K562 (cell line): ENCODE results near the gene OR4K5. TPM values are rescaled to one million over a fixed set of nuclear protein-coding genes. Genes with fewer than 3 reads are reported as not detected.

Experiments used
- ATAC-seq: fragments of 200-7000 bp; cut with Tn5 transposase; 3 replicates; pipeline ENCODE4 v1.9.1; 2020; ENCODE audit warnings: moderate library complexity
- BruUV-seq: library from RNA; stranded (reverse); fragments of 400-500 nt; replicated peaks from 2 replicates; lab custom pipeline; 2021; lab: Mats Ljungman, UMichigan
- CTCF ChIA-PET: fragments of 300-600 bp; formaldehyde crosslinking; extraction: SDS; loops from one replicate; lab custom pipeline; 2021; ENCODE audit warnings: low intra/inter-chr PET ratio; lab: Yijun Ruan, JAX
- POLR2A ChIA-PET: fragments of 300-600, 350-650 bp; sonication (Branson Sonifier 250); formaldehyde crosslinking; extraction: SDS; loops from one replicate; lab custom pipeline; 2021; ENCODE audit warnings: antibody characterized with exemption, inconsistent platforms; lab: Yijun Ruan, JAX
- DNase-seq, 4 experiments: peaks; one replicate each; pipeline versions ENCODE4 v3.0.0 to v3.0.0-alpha.2; 2011 to 2018; ENCODE audit warnings: low spot score in 3 of 4, mixed read lengths in 3 of 4; ENCODE audit errors: extremely low read depth in 1 of 4
- FAIRE-seq: peaks from 2 replicates; lab custom pipeline; 2011; peaks lifted over from hg19 to GRCh38; lab: Jason Lieb, UNC
- H2AFZ ChIP-seq: 2 replicates; pipeline ENCODE4 v1.6.0; 2011; ENCODE audit warnings: low read depth, low read length, control low read depth, inconsistent platforms
- H3K27ac ChIP-seq: fragments of 200-600 bp; 3 replicates; pipeline ENCODE4 v1.8.0; 2011; ENCODE audit warnings: low read depth, mild to moderate bottlenecking, control low read depth, inconsistent platforms, low read length, moderate library complexity, mixed read lengths; ENCODE audit errors: extremely low read depth
- H3K27me3 ChIP-seq, 2 experiments: fragments of 300-600 bp in 1 of 2; 2 replicates in 1 of 2; 3 replicates in 1 of 2; pipeline versions ENCODE4 v1.6.0 to v1.8.0; 2011; ENCODE audit warnings: inconsistent platforms in 2 of 2, low read length in 2 of 2, mild to moderate bottlenecking in 1 of 2, mixed read lengths in 1 of 2, moderate library complexity in 1 of 2; ENCODE audit not compliant: control insufficient read depth in 2 of 2, insufficient read depth in 2 of 2
- H3K36me3 ChIP-seq: fragments of 300-600 bp; 3 replicates; pipeline ENCODE4 v1.8.0; 2011; ENCODE audit warnings: mild to moderate bottlenecking, low read length, inconsistent platforms; ENCODE audit not compliant: control insufficient read depth, insufficient read depth
- H3K4me1 ChIP-seq, 2 experiments: fragments of 200-600 bp in 1 of 2; replicated peaks in 1 of 2; 2 replicates in 1 of 2; 3 replicates in 1 of 2; pipeline versions ENCODE4 v1.5.1 to v1.8.0; 2011; ENCODE audit warnings: inconsistent platforms in 2 of 2, low read length in 2 of 2, mild to moderate bottlenecking in 1 of 2, mixed read lengths in 1 of 2, moderate library complexity in 1 of 2; ENCODE audit not compliant: control insufficient read depth in 2 of 2, insufficient read depth in 2 of 2
- H3K4me2 ChIP-seq: 2 replicates; pipeline ENCODE4 v1.6.1; 2011; ENCODE audit warnings: low read length, control low read depth, inconsistent platforms, mixed read lengths; ENCODE audit not compliant: insufficient read depth
- H3K4me3 ChIP-seq: fragments of 200-600 bp; sonication (generic), shearing (Covaris generic); 2 replicates; pipeline ENCODE4 v1.5.1; 2016; ENCODE audit warnings: control low read depth, inconsistent platforms
- H3K79me2 ChIP-seq: fragments of 200-600 bp; 3 replicates; pipeline ENCODE4 v1.8.0; 2011; ENCODE audit warnings: low read length, inconsistent platforms; ENCODE audit not compliant: control insufficient read depth, insufficient read depth
- H3K9ac ChIP-seq, 2 experiments: 2 replicates each; pipeline versions ENCODE4 v1.6.0 to v1.6.1; 2011; ENCODE audit warnings: low read depth in 2 of 2, low read length in 2 of 2, control low read depth in 1 of 2, inconsistent platforms in 1 of 2, mild to moderate bottlenecking in 1 of 2, mixed read lengths in 1 of 2; ENCODE audit not compliant: insufficient read depth in 1 of 2
- H3K9me1 ChIP-seq: one replicate; pipeline ENCODE4 v1.6.0; 2011; ENCODE audit warnings: inconsistent platforms, mild to moderate bottlenecking, low read length, moderate library complexity; ENCODE audit not compliant: control insufficient read depth, insufficient read depth
- H3K9me3 ChIP-seq: replicated peaks from 2 replicates; pipeline ENCODE4 v1.5.1; 2011; ENCODE audit warnings: low read depth, low read length, inconsistent platforms; ENCODE audit not compliant: control insufficient read depth, insufficient read depth
- H4K20me1 ChIP-seq: replicated peaks from 2 replicates; pipeline ENCODE4 v1.6.1; 2011; ENCODE audit warnings: low read length, inconsistent platforms, mixed read lengths; ENCODE audit not compliant: control insufficient read depth, insufficient read depth
- CBFA2T2 ChIP-seq: fragments of 450-650 bp; conservative IDR thresholded peaks from 2 replicates; pipeline ENCODE4 v1.6.1; 2017; ENCODE audit warnings: mild to moderate bottlenecking
- DLX4 ChIP-seq: fragments of 250-450 bp; sonication (Bioruptor Pico); IDR thresholded peaks from 2 replicates; pipeline ENCODE4 v1.6.1; 2021; ENCODE audit warnings: mild to moderate bottlenecking
- EZH2 ChIP-seq: IDR thresholded peaks from 2 replicates; pipeline ENCODE4 v1.6.1; 2012; ENCODE audit warnings: low read depth, mild to moderate bottlenecking, inconsistent platforms, low read length, borderline replicate concordance
- FOXM1 ChIP-seq, 2 experiments: fragments of 450-650 bp in 1 of 2; sonication (generic) in 1 of 2; formaldehyde crosslinking in 1 of 2; IDR thresholded peaks; 2 replicates each; pipeline versions ENCODE4 v1.6.1 to v1.9.0; 2017 to 2022; ENCODE audit warnings: low read depth in 2 of 2, mild to moderate bottlenecking in 2 of 2, missing genetic modification reagents in 1 of 2, moderate library complexity in 1 of 2
- GABPB2 ChIP-seq: fragments of 250-450 bp; sonication (Bioruptor Pico); conservative IDR thresholded peaks from 2 replicates; pipeline ENCODE4 v1.5.1; 2021; ENCODE audit warnings: mild to moderate bottlenecking
- GTF2A2 ChIP-seq: IDR thresholded peaks from 2 replicates; pipeline ENCODE4 v1.6.1; 2016; ENCODE audit warnings: mild to moderate bottlenecking, missing genetic modification characterization, missing compliant biosample characterization
- JUND ChIP-seq, 2 experiments: IDR thresholded peaks; 2 replicates in 1 of 2; 3 replicates in 1 of 2; pipeline ENCODE4 v1.6.1; 2011; ENCODE audit warnings: borderline replicate concordance in 2 of 2, low read depth in 2 of 2, low read length in 2 of 2, improper control_type of control experiment in 1 of 2, missing biosample characterization in 1 of 2, missing genetic modification characterization in 1 of 2, missing genetic modification reagents in 1 of 2
- MNT ChIP-seq, 2 experiments: fragments of 450-650 bp; conservative IDR thresholded peaks; 2 replicates each; pipeline ENCODE4 v1.6.1; 2017; ENCODE audit warnings: mild to moderate bottlenecking in 2 of 2, moderate library complexity in 2 of 2
- NCOA2 ChIP-seq, 2 experiments: fragments of 450-650 bp; IDR thresholded peaks; 2 replicates each; pipeline ENCODE4 v1.6.1; 2018; ENCODE audit warnings: mild to moderate bottlenecking in 2 of 2, moderate library complexity in 1 of 2; ENCODE audit not compliant: partially characterized antibody in 2 of 2
- PKNOX1 ChIP-seq: fragments of 450-650 bp; IDR thresholded peaks from 2 replicates; pipeline ENCODE4 v1.6.1; 2016
- PYGO2 ChIP-seq: fragments of 450-650 bp; IDR thresholded peaks from 2 replicates; pipeline ENCODE4 v1.6.1; 2016; ENCODE audit warnings: mild to moderate bottlenecking, missing genetic modification characterization, moderate library complexity, missing compliant biosample characterization
- RBFOX2 ChIP-seq: fragments of 200-400 bp; formaldehyde crosslinking; IDR thresholded peaks from 2 replicates; pipeline ENCODE4 v1.6.1; 2017; ENCODE audit warnings: low read depth, mild to moderate bottlenecking, low read length, moderate library complexity
- ZNF217 ChIP-seq: sonication (generic); formaldehyde crosslinking; IDR thresholded peaks from 2 replicates; pipeline ENCODE4 v1.8.0; 2022; ENCODE audit warnings: mild to moderate bottlenecking, missing genetic modification reagents
- ZNF518B ChIP-seq: fragments of 250-450 bp; sonication (Bioruptor Pico); IDR thresholded peaks from 2 replicates; pipeline ENCODE4 v1.5.0; 2021; ENCODE audit warnings: mild to moderate bottlenecking, moderate library complexity
- WGBS: fragments of 100-300 bp; shearing (Covaris generic); methylation state at CpG from one replicate; pipeline ENCODE4 v1.1.6; 2016; ENCODE audit warnings: low coverage, mixed read lengths; ENCODE audit not compliant: insufficient coverage; ENCODE audit errors: missing lambda C conversion rate; 5-methylcytosine and 5-hydroxymethylcytosine counted together
- in situ Hi-C: fragments of 300-500 bp; cut with MboI; formaldehyde crosslinking; loops from 4 replicates; pipeline ENCODE4 v1.15.0; 2018; ENCODE audit warnings: inconsistent platforms, mixed read lengths
- intact Hi-C: fragments of 100-400 bp; cut with micrococcal nuclease; formaldehyde crosslinking; loops from 2 replicates; pipeline ENCODE4 v1.14.2; 2022
- polyA plus RNA-seq, 8 experiments: library from polyadenylated mRNA; depleted of rRNA in 4 of 8; stranded (reverse) in 5 of 8; unstranded in 3 of 8; fragments of >200 nt; fragmentation: Nextera tagmentation in 2 of 8; fragmentation: Illumina TruSeq in 1 of 8; extraction: Ambion mirVana in 2 of 8; extraction: Trizol in 1 of 8; gene quantifications; 2 replicates each; pipeline versions ENCODE4 v1.2.1 to v1.2.3, GENCODE V29; 2011 to 2014; ENCODE audit warnings: inconsistent platforms in 1 of 8, missing spikeins in 1 of 8
- total RNA-seq, 7 experiments: library from RNA; depleted of rRNA in 6 of 7; stranded (reverse); fragments of >200 nt in 6 of 7; fragmentation: Illumina TruSeq in 2 of 7; extraction: Trizol in 2 of 7; gene quantifications; 2 replicates each; pipeline versions ENCODE4 v1.2.1 to v1.2.3, GENCODE V29; 2011 to 2021; ENCODE audit warnings: low replicate concordance in 1 of 7

Gene OR4K5
- total and polyA plus RNA-seq, 9 of the 15 experiments (the other 6 are each of a cell fraction or from before 2014, with no cell fraction given): not detected

- no peaks in the 10 kb centered on the region for H3K27me3 ChIP-seq
- no peaks in the 10 kb centered on the region for H3K9me3 ChIP-seq
- WGBS: 11% methylated on average over 6 of the region's 6 CpGs
- H4K20me1 ChIP-seq: no peaks in the 10 kb centered on the region
- peak overlapping the region; percentile 15 for H3K4me3 ChIP-seq
- H2AFZ ChIP-seq: peak overlapping the region; percentile 79
- no peaks in the 10 kb centered on the region for H3K9me1 ChIP-seq
- intact Hi-C loops: loop anchor here (10.0 kb wide), 1 partner anchor 68 kb away; the partner anchor contains the start of gene OR4N2
- CTCF ChIA-PET: no interaction called here
- BruUV-seq: no TSS peak
- DNase-seq (no peak), FAIRE-seq (peak; percentile 42), ATAC-seq (peak; percentile 40; the same call in 1 of the 3 replicates)
- no peak overlapping the region for H3K27ac ChIP-seq
- no peaks in the 10 kb centered on the region for H3K4me1 ChIP-seq
- H3K4me2 ChIP-seq: peak overlapping the region; percentile 7
- in situ Hi-C loops: no loop called here
- no peak overlapping the region for H3K9ac ChIP-seq
- H3K79me2 ChIP-seq: no peaks in the 10 kb centered on the region
- no peaks in the 10 kb centered on the region for H3K36me3 ChIP-seq
- POLR2A ChIA-PET: no interaction called here
- TF ChIP-seq NCOA2 (IDR thresholded peaks at IDR 0.05; ENCODE audit: partially characterized antibody in 2 of 2) (no peak), MNT (conservative IDR thresholded peaks at IDR 0.05) (no peak), JUND (IDR thresholded peaks at IDR 0.05; ENCODE audit: borderline replicate concordance, low read depth, low read length) (no peak), JUND (tag; IDR thresholded peaks at IDR 0.05; ENCODE audit: borderline replicate concordance, low read depth, low read length) (no peak), FOXM1 (IDR thresholded peaks at IDR 0.05; ENCODE audit: low read depth) (no peak), FOXM1 (CRISPR knock-in tag; IDR thresholded peaks at IDR 0.05; ENCODE audit: low read depth) (no peak), PKNOX1 (no peak), PYGO2 (tag) (no peak), GABPB2 (CRISPR knock-in tag) (no peak), RBFOX2 (no peak), ZNF518B (CRISPR knock-in tag) (no peak), ZNF217 (CRISPR knock-in tag) (no peak), CBFA2T2 (no peak), EZH2 (no peak), GTF2A2 (tag) (no peak), DLX4 (CRISPR knock-in tag) (no peak)
Observed at GRCh38 chr14:19873178-19873577, 47.2 kb upstream of the OR4K5 start.
